ENCODE measurements around the gene TTI1.

DNA sequence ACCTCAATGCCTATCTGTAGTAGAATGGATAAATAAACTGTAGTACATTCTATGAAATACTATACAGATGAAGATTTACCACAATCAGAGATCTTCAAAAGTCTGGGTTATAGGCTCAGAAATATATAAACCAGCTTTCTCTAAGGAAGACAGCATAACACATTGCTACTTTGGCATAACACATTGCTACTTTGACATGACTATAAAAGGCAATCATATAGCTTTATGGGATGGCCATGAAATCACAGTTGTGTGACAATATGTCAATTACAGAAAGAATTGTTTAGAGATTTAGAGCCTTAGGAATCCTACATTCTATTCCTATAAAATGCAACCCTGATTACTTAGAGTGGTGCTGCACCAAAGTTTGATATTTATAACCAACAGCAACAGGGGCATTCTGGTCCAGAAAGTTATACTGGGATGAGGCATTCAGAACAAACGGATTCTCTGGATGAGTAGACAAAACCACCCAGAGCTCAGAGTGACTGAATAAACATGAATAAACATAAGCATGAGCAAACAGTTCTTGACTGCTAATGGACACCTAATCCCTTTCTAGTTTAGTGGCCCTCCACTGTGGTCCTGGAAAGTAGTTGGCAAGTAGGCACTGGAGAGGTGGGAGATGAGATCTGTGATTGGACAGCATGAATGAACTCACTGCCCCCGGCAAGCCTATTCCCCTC, 12.0 kb downstream of the TTI1 start:
- no peak for TF ChIP-seq JUNB (IDR thresholded peaks at IDR 0.05; ENCODE audit: unreplicated experiment)
- TF ChIP-seq, protein P1, sequence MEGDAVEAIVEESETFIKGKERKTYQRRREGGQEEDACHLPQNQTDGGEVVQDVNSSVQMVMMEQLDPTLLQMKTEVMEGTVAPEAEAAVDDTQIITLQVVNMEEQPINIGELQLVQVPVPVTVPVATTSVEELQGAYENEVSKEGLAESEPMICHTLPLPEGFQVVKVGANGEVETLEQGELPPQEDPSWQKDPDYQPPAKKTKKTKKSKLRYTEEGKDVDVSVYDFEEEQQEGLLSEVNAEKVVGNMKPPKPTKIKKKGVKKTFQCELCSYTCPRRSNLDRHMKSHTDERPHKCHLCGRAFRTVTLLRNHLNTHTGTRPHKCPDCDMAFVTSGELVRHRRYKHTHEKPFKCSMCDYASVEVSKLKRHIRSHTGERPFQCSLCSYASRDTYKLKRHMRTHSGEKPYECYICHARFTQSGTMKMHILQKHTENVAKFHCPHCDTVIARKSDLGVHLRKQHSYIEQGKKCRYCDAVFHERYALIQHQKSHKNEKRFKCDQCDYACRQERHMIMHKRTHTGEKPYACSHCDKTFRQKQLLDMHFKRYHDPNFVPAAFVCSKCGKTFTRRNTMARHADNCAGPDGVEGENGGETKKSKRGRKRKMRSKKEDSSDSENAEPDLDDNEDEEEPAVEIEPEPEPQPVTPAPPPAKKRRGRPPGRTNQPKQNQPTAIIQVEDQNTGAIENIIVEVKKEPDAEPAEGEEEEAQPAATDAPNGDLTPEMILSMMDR (conservative IDR thresholded peaks at IDR 0.05; ENCODE audit: low read depth in 2 of 2), result no peak
- TF ChIP-seq, protein P2, sequence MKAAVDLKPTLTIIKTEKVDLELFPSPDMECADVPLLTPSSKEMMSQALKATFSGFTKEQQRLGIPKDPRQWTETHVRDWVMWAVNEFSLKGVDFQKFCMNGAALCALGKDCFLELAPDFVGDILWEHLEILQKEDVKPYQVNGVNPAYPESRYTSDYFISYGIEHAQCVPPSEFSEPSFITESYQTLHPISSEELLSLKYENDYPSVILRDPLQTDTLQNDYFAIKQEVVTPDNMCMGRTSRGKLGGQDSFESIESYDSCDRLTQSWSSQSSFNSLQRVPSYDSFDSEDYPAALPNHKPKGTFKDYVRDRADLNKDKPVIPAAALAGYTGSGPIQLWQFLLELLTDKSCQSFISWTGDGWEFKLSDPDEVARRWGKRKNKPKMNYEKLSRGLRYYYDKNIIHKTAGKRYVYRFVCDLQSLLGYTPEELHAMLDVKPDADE (IDR thresholded peaks at IDR 0.05), result no peak
